K562 (cell line): ENCODE data around the gene CRTC3. TPM values are rescaled to one million over a fixed set of nuclear protein-coding genes. Genes with fewer than 3 reads are reported as not detected.
A peak's percentile ranks its signal among the peaks of the same experiment; 100 is the strongest.

Experiments used
- ATAC-seq: fragments of 200-7000 bp; cut with Tn5 transposase; 3 replicates; pipeline ENCODE4 v1.9.1; 2020; ENCODE audit warnings: moderate library complexity
- BruUV-seq: library from RNA; stranded (reverse); fragments of 400-500 nt; replicated peaks from 2 replicates; lab custom pipeline; 2021; lab: Mats Ljungman, UMichigan
- CTCF ChIA-PET: fragments of 300-600 bp; formaldehyde crosslinking; extraction: SDS; loops from one replicate; lab custom pipeline; 2021; ENCODE audit warnings: low intra/inter-chr PET ratio; lab: Yijun Ruan, JAX
- POLR2A ChIA-PET: fragments of 300-600, 350-650 bp; sonication (Branson Sonifier 250); formaldehyde crosslinking; extraction: SDS; loops from one replicate; lab custom pipeline; 2021; ENCODE audit warnings: antibody characterized with exemption, inconsistent platforms; lab: Yijun Ruan, JAX
- DNase-seq, 4 experiments: peaks; one replicate each; pipeline versions ENCODE4 v3.0.0 to v3.0.0-alpha.2; 2011 to 2018; ENCODE audit warnings: low spot score in 3 of 4, mixed read lengths in 3 of 4; ENCODE audit errors: extremely low read depth in 1 of 4
- FAIRE-seq: peaks from 2 replicates; lab custom pipeline; 2011; peaks lifted over from hg19 to GRCh38; lab: Jason Lieb, UNC
- H2AFZ ChIP-seq: 2 replicates; pipeline ENCODE4 v1.6.0; 2011; ENCODE audit warnings: low read depth, low read length, control low read depth, inconsistent platforms
- H3K27ac ChIP-seq: fragments of 200-600 bp; 3 replicates; pipeline ENCODE4 v1.8.0; 2011; ENCODE audit warnings: low read depth, mild to moderate bottlenecking, control low read depth, inconsistent platforms, low read length, moderate library complexity, mixed read lengths; ENCODE audit errors: extremely low read depth
- H3K27me3 ChIP-seq, 2 experiments: fragments of 300-600 bp in 1 of 2; 2 replicates in 1 of 2; 3 replicates in 1 of 2; pipeline versions ENCODE4 v1.6.0 to v1.8.0; 2011; ENCODE audit warnings: inconsistent platforms in 2 of 2, low read length in 2 of 2, mild to moderate bottlenecking in 1 of 2, mixed read lengths in 1 of 2, moderate library complexity in 1 of 2; ENCODE audit not compliant: control insufficient read depth in 2 of 2, insufficient read depth in 2 of 2
- H3K36me3 ChIP-seq: fragments of 300-600 bp; 3 replicates; pipeline ENCODE4 v1.8.0; 2011; ENCODE audit warnings: mild to moderate bottlenecking, low read length, inconsistent platforms; ENCODE audit not compliant: control insufficient read depth, insufficient read depth
- H3K4me1 ChIP-seq, 2 experiments: fragments of 200-600 bp in 1 of 2; replicated peaks in 1 of 2; 2 replicates in 1 of 2; 3 replicates in 1 of 2; pipeline versions ENCODE4 v1.5.1 to v1.8.0; 2011; ENCODE audit warnings: inconsistent platforms in 2 of 2, low read length in 2 of 2, mild to moderate bottlenecking in 1 of 2, mixed read lengths in 1 of 2, moderate library complexity in 1 of 2; ENCODE audit not compliant: control insufficient read depth in 2 of 2, insufficient read depth in 2 of 2
- H3K4me2 ChIP-seq: 2 replicates; pipeline ENCODE4 v1.6.1; 2011; ENCODE audit warnings: low read length, control low read depth, inconsistent platforms, mixed read lengths; ENCODE audit not compliant: insufficient read depth
- H3K4me3 ChIP-seq: fragments of 200-600 bp; sonication (generic), shearing (Covaris generic); 2 replicates; pipeline ENCODE4 v1.5.1; 2016; ENCODE audit warnings: control low read depth, inconsistent platforms
- H3K79me2 ChIP-seq: fragments of 200-600 bp; 3 replicates; pipeline ENCODE4 v1.8.0; 2011; ENCODE audit warnings: low read length, inconsistent platforms; ENCODE audit not compliant: control insufficient read depth, insufficient read depth
- H3K9ac ChIP-seq, 2 experiments: 2 replicates each; pipeline versions ENCODE4 v1.6.0 to v1.6.1; 2011; ENCODE audit warnings: low read depth in 2 of 2, low read length in 2 of 2, control low read depth in 1 of 2, inconsistent platforms in 1 of 2, mild to moderate bottlenecking in 1 of 2, mixed read lengths in 1 of 2; ENCODE audit not compliant: insufficient read depth in 1 of 2
- H3K9me1 ChIP-seq: one replicate; pipeline ENCODE4 v1.6.0; 2011; ENCODE audit warnings: inconsistent platforms, mild to moderate bottlenecking, low read length, moderate library complexity; ENCODE audit not compliant: control insufficient read depth, insufficient read depth
- H3K9me3 ChIP-seq: replicated peaks from 2 replicates; pipeline ENCODE4 v1.5.1; 2011; ENCODE audit warnings: low read depth, low read length, inconsistent platforms; ENCODE audit not compliant: control insufficient read depth, insufficient read depth
- H4K20me1 ChIP-seq: replicated peaks from 2 replicates; pipeline ENCODE4 v1.6.1; 2011; ENCODE audit warnings: low read length, inconsistent platforms, mixed read lengths; ENCODE audit not compliant: control insufficient read depth, insufficient read depth
- CHD4 ChIP-seq: fragments of 200-600 bp; sonication (generic); IDR thresholded peaks from 3 replicates; pipeline ENCODE4 v1.6.1; 2012; ENCODE audit warnings: low read depth, mild to moderate bottlenecking, mixed read lengths, low read length, inconsistent platforms; ENCODE audit not compliant: insufficient read depth, insufficient replicate concordance, poor library complexity, severe bottlenecking
- CREB3 ChIP-seq: fragments of 450-650 bp; conservative IDR thresholded peaks from 2 replicates; pipeline ENCODE4 v1.6.1; 2016; ENCODE audit warnings: missing genetic modification characterization, low read depth, mild to moderate bottlenecking, missing compliant biosample characterization, moderate library complexity
- CREBBP ChIP-seq: IDR thresholded peaks from one replicate; pipeline ENCODE4 v1.6.1; 2012; ENCODE audit warnings: low read depth, mild to moderate bottlenecking, control low read depth, inconsistent platforms, low read length
- DEAF1 ChIP-seq: fragments of 450-650 bp; formaldehyde crosslinking; IDR thresholded peaks from 2 replicates; pipeline ENCODE4 v1.4.0; 2020; ENCODE audit warnings: mild to moderate bottlenecking, moderate library complexity
- E2F3 ChIP-seq: fragments of 250-450 bp; sonication (Bioruptor Pico); IDR thresholded peaks from 2 replicates; pipeline ENCODE4 v1.4.0; 2020; ENCODE audit warnings: mild to moderate bottlenecking
- EZH2 ChIP-seq: IDR thresholded peaks from 2 replicates; pipeline ENCODE4 v1.6.1; 2012; ENCODE audit warnings: low read depth, mild to moderate bottlenecking, inconsistent platforms, low read length, borderline replicate concordance
- FIP1L1 ChIP-seq: fragments of 200-400 bp; formaldehyde crosslinking; IDR thresholded peaks from 2 replicates; pipeline ENCODE4 v1.6.1; 2018; ENCODE audit warnings: mild to moderate bottlenecking, low read depth, low read length; ENCODE audit not compliant: poor library complexity, severe bottlenecking
- KLF13 ChIP-seq: fragments of 450-650 bp; IDR thresholded peaks from 2 replicates; pipeline ENCODE4 v1.6.1; 2016; ENCODE audit warnings: missing genetic modification characterization, low read depth, mild to moderate bottlenecking, missing compliant biosample characterization, moderate library complexity, borderline replicate concordance
- MAZ ChIP-seq, 2 experiments: fragments of 450-650 bp in 1 of 2; sonication (generic) in 1 of 2; formaldehyde crosslinking; IDR thresholded peaks in 1 of 2; conservative IDR thresholded peaks in 1 of 2; 2 replicates each; pipeline versions ENCODE4 v1.4.0 to v1.5.0; 2020; ENCODE audit warnings: mild to moderate bottlenecking in 1 of 2, missing genetic modification reagents in 1 of 2
- MTA1 ChIP-seq: fragments of 450-650 bp; IDR thresholded peaks from 2 replicates; pipeline ENCODE4 v1.6.1; 2017; ENCODE audit warnings: borderline replicate concordance
- NFXL1 ChIP-seq: fragments of 450-650 bp; formaldehyde crosslinking; IDR thresholded peaks from 2 replicates; pipeline ENCODE4 v1.4.0; 2021; ENCODE audit warnings: mild to moderate bottlenecking
- RBBP5 ChIP-seq: fragments of 200-600 bp; sonication (generic); IDR thresholded peaks from 2 replicates; pipeline ENCODE4 v1.6.1; 2012; ENCODE audit warnings: borderline replicate concordance, mild to moderate bottlenecking, low read length, control low read depth, inconsistent platforms; ENCODE audit not compliant: insufficient read depth, poor library complexity, severe bottlenecking
- RBM39 ChIP-seq: fragments of 200-400 bp; formaldehyde crosslinking; optimal IDR thresholded peaks from 2 replicates; pipeline ENCODE3; 2018; ENCODE audit warnings: low read depth, low read length
- RUNX1 ChIP-seq: sonication (generic); IDR thresholded peaks from 2 replicates; pipeline ENCODE4 v1.6.1; 2016; ENCODE audit warnings: antibody characterized with exemption, low read depth
- SRSF9 ChIP-seq: fragments of 200-400 bp; formaldehyde crosslinking; IDR thresholded peaks from 2 replicates; pipeline ENCODE4 v1.6.1; 2017; ENCODE audit warnings: low read depth, low read length, borderline replicate concordance
- ZFP1 ChIP-seq: fragments of 450-650 bp; formaldehyde crosslinking; IDR thresholded peaks from 2 replicates; pipeline ENCODE4 v1.4.0; 2020; ENCODE audit warnings: mild to moderate bottlenecking, mixed read lengths
- ZKSCAN3 ChIP-seq: fragments of 250-450 bp; sonication (Bioruptor Pico); IDR thresholded peaks from 2 replicates; pipeline ENCODE4 v1.4.0; 2020
- ZKSCAN8 ChIP-seq: fragments of 200-800 bp; sonication (Bioruptor generic); IDR thresholded peaks from 2 replicates; pipeline ENCODE4 v1.6.1; 2016; ENCODE audit warnings: missing genetic modification characterization, missing compliant biosample characterization
- ZNF165 ChIP-seq: fragments of 250-450 bp; sonication (Bioruptor Pico); IDR thresholded peaks from 2 replicates; pipeline ENCODE4 v1.4.0; 2020; ENCODE audit warnings: borderline replicate concordance
- WGBS: fragments of 100-300 bp; shearing (Covaris generic); methylation state at CpG from one replicate; pipeline ENCODE4 v1.1.6; 2016; ENCODE audit warnings: low coverage, mixed read lengths; ENCODE audit not compliant: insufficient coverage; ENCODE audit errors: missing lambda C conversion rate; 5-methylcytosine and 5-hydroxymethylcytosine counted together
- in situ Hi-C: fragments of 300-500 bp; cut with MboI; formaldehyde crosslinking; loops from 4 replicates; pipeline ENCODE4 v1.15.0; 2018; ENCODE audit warnings: inconsistent platforms, mixed read lengths
- intact Hi-C: fragments of 100-400 bp; cut with micrococcal nuclease; formaldehyde crosslinking; loops from 2 replicates; pipeline ENCODE4 v1.14.2; 2022
- polyA plus RNA-seq, 8 experiments: library from polyadenylated mRNA; depleted of rRNA in 4 of 8; stranded (reverse) in 5 of 8; unstranded in 3 of 8; fragments of >200 nt; fragmentation: Nextera tagmentation in 2 of 8; fragmentation: Illumina TruSeq in 1 of 8; extraction: Ambion mirVana in 2 of 8; extraction: Trizol in 1 of 8; gene quantifications; 2 replicates each; pipeline versions ENCODE4 v1.2.1 to v1.2.3, GENCODE V29; 2011 to 2014; ENCODE audit warnings: inconsistent platforms in 1 of 8, missing spikeins in 1 of 8
- total RNA-seq, 7 experiments: library from RNA; depleted of rRNA in 6 of 7; stranded (reverse); fragments of >200 nt in 6 of 7; fragmentation: Illumina TruSeq in 2 of 7; extraction: Trizol in 2 of 7; gene quantifications; 2 replicates each; pipeline versions ENCODE4 v1.2.1 to v1.2.3, GENCODE V29; 2011 to 2021; ENCODE audit warnings: low replicate concordance in 1 of 7

The CRTC3 gene
- total and polyA plus RNA-seq, 9 of the 15 experiments (the other 6 are each of a cell fraction or from before 2014, with no cell fraction given) = 1.2 to 19.0 (median 11.6) TPM

GRCh38 chr15:90624278-90624981 lies 94.7 kb downstream of the CRTC3 start:
- Histone ChIP-seq H3K27ac (no peak overlapping the region; the same call in 2 of the 3 replicates), H3K9me1 (peaks cover 4% of the 10 kb centered on the region), H3K27me3 (no peaks in the 10 kb centered on the region), H3K9me3 (no peaks in the 10 kb centered on the region), H2AFZ (no peak overlapping the region), H3K4me1 (peaks cover 10 to 12% of the 10 kb centered on the region in 2 experiments; a peak in 4 of 5 replicates), H3K9ac (peak overlapping the region in 1 of 2 experiments; percentile 59; a peak in 1 of 4 replicates), H3K4me2 (no peak overlapping the region), H3K36me3 (peaks cover 53% of the 10 kb centered on the region), H4K20me1 (no peaks in the 10 kb centered on the region), H3K79me2 (no peaks in the 10 kb centered on the region), H3K4me3 (no peak overlapping the region)
- WGBS = 86% methylated on average over 11 of the region's 13 CpGs
- DNase-seq (no peak), ATAC-seq (no peak), FAIRE-seq (no peak)
- CTCF ChIA-PET = no interaction called here
- no TSS peak for BruUV-seq
- in situ Hi-C loops = no loop called here
- no peak for TF ChIP-seq CREB3 (tag)
- no peak for TF ChIP-seq SRSF9
- no peak for TF ChIP-seq E2F3
- no peak for TF ChIP-seq EZH2
- TF ChIP-seq NFXL1 (CRISPR knock-in tag) = no peak
- TF ChIP-seq KLF13 (tag) = no peak
- TF ChIP-seq DEAF1 (CRISPR knock-in tag) = no peak
- TF ChIP-seq RUNX1 = no peak
- no peak for TF ChIP-seq ZFP1 (CRISPR knock-in tag)
- no peak for TF ChIP-seq RBBP5
- TF ChIP-seq ZKSCAN8 (CRISPR knock-in tag) = no peak
- TF ChIP-seq MTA1 = no peak
- TF ChIP-seq ZNF165 = no peak
- no peak for TF ChIP-seq MAZ (CRISPR knock-in tag; conservative IDR thresholded peaks at IDR 0.05 in 1 of 2, IDR thresholded peaks at IDR 0.05 in 1 of 2)
- no peak for TF ChIP-seq FIP1L1
- no peak for TF ChIP-seq RBM39
- TF ChIP-seq CREBBP = no peak
- no peak for TF ChIP-seq CHD4
- TF ChIP-seq ZKSCAN3 (CRISPR knock-in tag) = no peak
- POLR2A ChIA-PET = no interaction called here
- intact Hi-C loops = no loop called here
